SK-N-SH (cell line): ENCODE results near the gene EPB41L5.

Source experiments
- FOXJ3 ChIP-seq: sonication (generic); formaldehyde crosslinking; IDR thresholded peaks from 2 replicates; pipeline ENCODE4 v1.5.1; 2020; ENCODE audit warnings: mild to moderate bottlenecking, missing genetic modification reagents
- GABPA ChIP-seq: IDR thresholded peaks from 2 replicates; pipeline ENCODE4 v1.4.0; 2012; ENCODE audit warnings: low read depth, mild to moderate bottlenecking
- JUND ChIP-seq: IDR thresholded peaks from 2 replicates; pipeline ENCODE4 v1.4.0; 2012
- MEF2A ChIP-seq: IDR thresholded peaks from 2 replicates; pipeline ENCODE4 v1.4.0; 2012; ENCODE audit warnings: low read depth, borderline replicate concordance
- POLR2AphosphoS5 ChIP-seq: IDR thresholded peaks from 2 replicates; pipeline ENCODE4 v1.6.1; 2012; ENCODE audit warnings: low read depth, low read length
- RAD21 ChIP-seq: IDR thresholded peaks from 2 replicates; pipeline ENCODE4 v1.6.1; 2012; ENCODE audit warnings: mild to moderate bottlenecking, low read length
- RCOR1 ChIP-seq: fragments of 150-350 bp; IDR thresholded peaks from 2 replicates; pipeline ENCODE4 v1.6.1; 2017; ENCODE audit warnings: antibody characterized with exemption, low read length
- RXRA ChIP-seq: IDR thresholded peaks from 2 replicates; pipeline ENCODE4 v1.4.0; 2012; ENCODE audit warnings: low read depth, mild to moderate bottlenecking, borderline replicate concordance
- TF ChIP-seq, protein P1 (sequence below): fragments of 200-600 bp; sonication (generic); IDR thresholded peaks from 2 replicates; pipeline ENCODE4 v1.6.1; 2017; ENCODE audit warnings: antibody characterized with exemption, mild to moderate bottlenecking, moderate library complexity
- TF ChIP-seq, protein P2 (sequence below): IDR thresholded peaks from 2 replicates; pipeline ENCODE4; 2012
- TF ChIP-seq, protein P3 (sequence below): IDR thresholded peaks from 2 replicates; pipeline ENCODE4 v1.4.0; 2012; ENCODE audit warnings: low read depth, borderline replicate concordance

DNA sequence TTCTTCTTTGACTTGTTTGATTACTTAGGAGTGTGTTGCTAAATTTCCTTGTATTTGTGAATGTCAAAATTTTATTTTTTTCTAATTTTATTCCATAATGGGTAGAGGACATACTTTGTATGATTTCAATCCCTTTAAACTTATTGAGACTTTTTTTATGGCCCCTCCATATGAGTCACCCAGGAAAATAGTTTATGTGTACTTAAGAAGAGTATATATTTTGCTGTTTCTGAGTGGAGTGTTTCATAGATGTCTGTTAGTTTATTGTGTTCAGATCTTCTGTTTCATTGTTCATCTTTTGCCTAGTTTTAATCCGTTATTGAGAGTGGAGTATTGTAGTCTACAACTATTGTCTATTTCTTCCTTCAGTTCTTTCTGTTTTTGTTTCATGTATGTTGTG, 81.9 kb downstream of the EPB41L5 start:
- no peak for TF ChIP-seq GABPA
- TF ChIP-seq, protein P1, sequence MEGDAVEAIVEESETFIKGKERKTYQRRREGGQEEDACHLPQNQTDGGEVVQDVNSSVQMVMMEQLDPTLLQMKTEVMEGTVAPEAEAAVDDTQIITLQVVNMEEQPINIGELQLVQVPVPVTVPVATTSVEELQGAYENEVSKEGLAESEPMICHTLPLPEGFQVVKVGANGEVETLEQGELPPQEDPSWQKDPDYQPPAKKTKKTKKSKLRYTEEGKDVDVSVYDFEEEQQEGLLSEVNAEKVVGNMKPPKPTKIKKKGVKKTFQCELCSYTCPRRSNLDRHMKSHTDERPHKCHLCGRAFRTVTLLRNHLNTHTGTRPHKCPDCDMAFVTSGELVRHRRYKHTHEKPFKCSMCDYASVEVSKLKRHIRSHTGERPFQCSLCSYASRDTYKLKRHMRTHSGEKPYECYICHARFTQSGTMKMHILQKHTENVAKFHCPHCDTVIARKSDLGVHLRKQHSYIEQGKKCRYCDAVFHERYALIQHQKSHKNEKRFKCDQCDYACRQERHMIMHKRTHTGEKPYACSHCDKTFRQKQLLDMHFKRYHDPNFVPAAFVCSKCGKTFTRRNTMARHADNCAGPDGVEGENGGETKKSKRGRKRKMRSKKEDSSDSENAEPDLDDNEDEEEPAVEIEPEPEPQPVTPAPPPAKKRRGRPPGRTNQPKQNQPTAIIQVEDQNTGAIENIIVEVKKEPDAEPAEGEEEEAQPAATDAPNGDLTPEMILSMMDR, result no peak
- TF ChIP-seq, protein P2, sequence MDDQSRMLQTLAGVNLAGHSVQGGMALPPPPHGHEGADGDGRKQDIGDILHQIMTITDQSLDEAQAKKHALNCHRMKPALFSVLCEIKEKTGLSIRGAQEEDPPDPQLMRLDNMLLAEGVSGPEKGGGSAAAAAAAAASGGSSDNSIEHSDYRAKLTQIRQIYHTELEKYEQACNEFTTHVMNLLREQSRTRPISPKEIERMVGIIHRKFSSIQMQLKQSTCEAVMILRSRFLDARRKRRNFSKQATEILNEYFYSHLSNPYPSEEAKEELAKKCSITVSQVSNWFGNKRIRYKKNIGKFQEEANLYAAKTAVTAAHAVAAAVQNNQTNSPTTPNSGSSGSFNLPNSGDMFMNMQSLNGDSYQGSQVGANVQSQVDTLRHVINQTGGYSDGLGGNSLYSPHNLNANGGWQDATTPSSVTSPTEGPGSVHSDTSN, result no peak
- TF ChIP-seq RCOR1, result no peak
- TF ChIP-seq MEF2A, result no peak
- TF ChIP-seq, protein P3, sequence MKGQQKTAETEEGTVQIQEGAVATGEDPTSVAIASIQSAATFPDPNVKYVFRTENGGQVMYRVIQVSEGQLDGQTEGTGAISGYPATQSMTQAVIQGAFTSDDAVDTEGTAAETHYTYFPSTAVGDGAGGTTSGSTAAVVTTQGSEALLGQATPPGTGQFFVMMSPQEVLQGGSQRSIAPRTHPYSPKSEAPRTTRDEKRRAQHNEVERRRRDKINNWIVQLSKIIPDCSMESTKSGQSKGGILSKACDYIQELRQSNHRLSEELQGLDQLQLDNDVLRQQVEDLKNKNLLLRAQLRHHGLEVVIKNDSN, result no peak
- no peak for TF ChIP-seq POLR2AphosphoS5
- TF ChIP-seq RXRA, result no peak
- TF ChIP-seq JUND, result no peak
- no peak for TF ChIP-seq RAD21
- no peak for TF ChIP-seq FOXJ3 (CRISPR knock-in tag)
